Measurements from ENCODE around the gene SMAD3.

GRCh38 chr15:67079361-67079760, 14.0 kb downstream of the SMAD3 start:
- TF ChIP-seq CTCF (conservative IDR thresholded peaks at IDR 0.05) (no peak), EZH2 (IDR thresholded peaks at IDR 0.05; ENCODE audit: low read depth) (no peak)

Data from PC-9 (cell line).